Kasumi-1 (cell line): ENCODE measurements around the gene DBF4B.
A peak's percentile ranks its signal among the peaks of the same experiment; 100 is the strongest.

Source experiments
- DNase-seq, 2 experiments: peaks; one replicate each; lab custom pipeline; 2025; lab: John Stamatoyannopoulos, UW

DBF4B gene

GRCh38 chr17:44759916-44760243 is 51.4 kb downstream of the DBF4B start:
- no peak for DNase-seq

- no peak for DNase-seq
Measured at GRCh38 chr17:44760474-44761308, 52.2 kb downstream of the DBF4B start.

- DNase-seq = no peak
Measured at GRCh38 chr17:44761932-44762810, 53.7 kb downstream of the DBF4B start.

GRCh38 chr17:44763170-44763569 is 54.7 kb downstream of the DBF4B start:
- no peak for DNase-seq

- no peak for DNase-seq
Measured at GRCh38 chr17:44765965-44766364, 57.5 kb downstream of the DBF4B start.

- no peak for DNase-seq
Measured at GRCh38 chr17:44766409-44767038, 58.1 kb downstream of the DBF4B start.

- no peak for DNase-seq
Measured at GRCh38 chr17:44767493-44767892, 59.0 kb downstream of the DBF4B start.

- DNase-seq = peak; percentile 40 to 43
Measured at GRCh38 chr17:44768505-44769142, 60.2 kb downstream of the DBF4B start.

- DNase-seq = no peak
Measured at GRCh38 chr17:44769230-44769629, 60.8 kb downstream of the DBF4B start.

GRCh38 chr17:44769647-44770084 is 61.2 kb downstream of the DBF4B start:
- DNase-seq = no peak

GRCh38 chr17:44770166-44770925 is 61.9 kb downstream of the DBF4B start:
- DNase-seq = no peak

- no peak for DNase-seq
Measured at GRCh38 chr17:44772308-44773045, 64.0 kb downstream of the DBF4B start.

- no peak for DNase-seq
Measured at GRCh38 chr17:44773140-44773539, 64.7 kb downstream of the DBF4B start.

- peak; percentile 75 to 81 for DNase-seq
Measured at GRCh38 chr17:44774271-44775135, 66.0 kb downstream of the DBF4B start.

- peak; percentile 97 for DNase-seq
Measured at GRCh38 chr17:44775136-44775837, 66.8 kb downstream of the DBF4B start.

GRCh38 chr17:44775838-44776621 is 67.6 kb downstream of the DBF4B start:
- DNase-seq = peak in 1 of 2 experiments; percentile 81

- DNase-seq = no peak
Measured at GRCh38 chr17:44776628-44777393, 68.3 kb downstream of the DBF4B start.
